ENCODE results near the gene AHCYL1.

- TF ChIP-seq GATA2 (IDR thresholded peaks at IDR 0.05; ENCODE audit: low read depth, low read length) (no peak), GATA3 (IDR thresholded peaks at IDR 0.05; ENCODE audit: low read depth, low read length) (no peak)
Measured at GRCh38 chr1:110056776-110057175, 72.2 kb downstream of the AHCYL1 start.
